Endothelial cell of umbilical vein (primary cell): ENCODE data around the gene YTHDC1. TPM values are rescaled to one million over a fixed set of nuclear protein-coding genes. Genes with fewer than 3 reads are reported as not detected.
A peak's percentile ranks its signal among the peaks of the same experiment; 100 is the strongest.

ENCODE experiments used
- BruUV-seq: library from RNA; stranded (reverse); fragments of 400-500 nt; replicated peaks from 2 replicates; lab custom pipeline; 2021; lab: Mats Ljungman, UMichigan
- CTCF ChIA-PET: fragments of 300-600, 350-600 bp; sonication (Branson Sonifier 250); formaldehyde crosslinking; loops from one replicate; lab custom pipeline; 2021; ENCODE audit warnings: antibody characterized with exemption, inconsistent platforms; lab: Charles Lee
- POLR2A ChIA-PET: fragments of 300-600, 350-600 bp; sonication (Branson Sonifier 250); formaldehyde crosslinking; loops from one replicate; lab custom pipeline; 2021; ENCODE audit warnings: antibody characterized with exemption, inconsistent platforms; lab: Charles Lee
- DNase-seq: peaks from one replicate; pipeline ENCODE4 v3.0.0-alpha.2; 2011; ENCODE audit warnings: low read depth, low spot score
- FAIRE-seq: peaks from 2 replicates; lab custom pipeline; 2011; peaks lifted over from hg19 to GRCh38; lab: Jason Lieb, UNC
- H2AFZ ChIP-seq: 2 replicates; pipeline ENCODE4 v1.6.0; 2012; ENCODE audit warnings: low read depth, low read length, control low read depth, inconsistent platforms
- H3K27ac ChIP-seq: 2 replicates; pipeline ENCODE4 v1.5.1; 2011; ENCODE audit warnings: low read depth, mild to moderate bottlenecking, control low read depth, low read length, moderate library complexity; ENCODE audit not compliant: insufficient read depth
- H3K27me3 ChIP-seq, 2 experiments: 2 replicates each; pipeline versions ENCODE4 v1.6.0 to v1.6.1; 2011; ENCODE audit warnings: low read length in 2 of 2, mixed read lengths in 1 of 2; ENCODE audit not compliant: control insufficient read depth in 2 of 2, insufficient read depth in 2 of 2
- H3K36me3 ChIP-seq, 2 experiments: 2 replicates in 1 of 2; 3 replicates in 1 of 2; pipeline ENCODE4 v1.5.1; 2011; ENCODE audit warnings: low read length in 2 of 2, mild to moderate bottlenecking in 1 of 2, moderate library complexity in 1 of 2; ENCODE audit not compliant: control insufficient read depth in 2 of 2, insufficient read depth in 2 of 2; ENCODE audit errors: extremely low read depth in 1 of 2
- H3K4me1 ChIP-seq: 3 replicates; pipeline ENCODE4 v1.5.1; 2011; ENCODE audit warnings: mild to moderate bottlenecking, low read length; ENCODE audit not compliant: control insufficient read depth, insufficient read depth; ENCODE audit errors: extremely low read depth
- H3K4me2 ChIP-seq: 2 replicates; pipeline ENCODE4 v1.6.1; 2011; ENCODE audit warnings: low read length, control low read depth, mixed read lengths; ENCODE audit not compliant: insufficient read depth
- H3K4me3 ChIP-seq, 3 experiments: fragments of 200-600 bp in 1 of 3; sonication (generic), shearing (Covaris generic) in 1 of 3; replicated peaks in 1 of 3; 2 replicates each; pipeline ENCODE4 v1.5.1; 2011 to 2016; ENCODE audit warnings: control low read depth in 3 of 3, low read length in 3 of 3, mild to moderate bottlenecking in 2 of 3, inconsistent platforms in 1 of 3, low read depth in 1 of 3, moderate library complexity in 1 of 3; ENCODE audit not compliant: insufficient read depth in 1 of 3
- H3K79me2 ChIP-seq: 2 replicates; pipeline ENCODE4 v1.6.0; 2012; ENCODE audit warnings: low read length, inconsistent platforms; ENCODE audit not compliant: control insufficient read depth, insufficient read depth
- H3K9ac ChIP-seq: replicated peaks from 2 replicates; pipeline ENCODE3; 2011; ENCODE audit warnings: low read length, control low read depth; ENCODE audit not compliant: insufficient read depth; ENCODE audit errors: extremely low read depth
- H3K9me1 ChIP-seq: replicated peaks from 3 replicates; pipeline ENCODE4 v1.6.0; 2011; ENCODE audit warnings: mild to moderate bottlenecking, low read length; ENCODE audit not compliant: control insufficient read depth, insufficient read depth; ENCODE audit errors: extremely low read depth
- H3K9me3 ChIP-seq: replicated peaks from 2 replicates; pipeline ENCODE4 v1.5.1; 2012; ENCODE audit warnings: low read length, inconsistent platforms; ENCODE audit not compliant: control insufficient read depth, insufficient read depth
- H4K20me1 ChIP-seq: replicated peaks from 2 replicates; pipeline ENCODE3; 2011; ENCODE audit warnings: mild to moderate bottlenecking, low read length; ENCODE audit not compliant: control insufficient read depth, insufficient read depth; ENCODE audit errors: extremely low read depth
- EZH2 ChIP-seq: IDR thresholded peaks from 2 replicates; pipeline ENCODE4 v1.6.1; 2012; ENCODE audit warnings: borderline replicate concordance, low read depth, mild to moderate bottlenecking, moderate library complexity, low read length, inconsistent platforms; ENCODE audit not compliant: severe bottlenecking
- FOS ChIP-seq: IDR thresholded peaks from 2 replicates; pipeline ENCODE4 v1.6.1; 2011; ENCODE audit warnings: mild to moderate bottlenecking, low read length, moderate library complexity, borderline replicate concordance; ENCODE audit not compliant: insufficient read depth
- GATA2 ChIP-seq: IDR thresholded peaks from 2 replicates; pipeline ENCODE4 v1.7.0; 2011; ENCODE audit warnings: low read depth, mild to moderate bottlenecking, moderate library complexity, mixed read lengths, low read length; ENCODE audit not compliant: insufficient read length, insufficient read depth
- JUN ChIP-seq: IDR thresholded peaks from 2 replicates; pipeline ENCODE4 v1.6.1; 2011; ENCODE audit warnings: borderline replicate concordance, low read depth; ENCODE audit not compliant: insufficient read length, insufficient read depth
- MYC ChIP-seq: IDR thresholded peaks from one replicate; pipeline ENCODE4 v1.6.1; 2011; ENCODE audit warnings: mild to moderate bottlenecking, low read depth, low read length
- POLR2A ChIP-seq: IDR thresholded peaks from 2 replicates; pipeline ENCODE4 v1.6.1; 2012; ENCODE audit warnings: low read depth, mild to moderate bottlenecking, control low read depth, low read length
- POLR2AphosphoS5 ChIP-seq: IDR thresholded peaks from 2 replicates; pipeline ENCODE4 v1.6.1; 2012; ENCODE audit warnings: low read depth, mild to moderate bottlenecking, control low read depth, low read length, moderate library complexity; ENCODE audit not compliant: insufficient read depth
- dilution Hi-C: fragments of 300-500 bp; cut with MboI; formaldehyde crosslinking; loops from one replicate; pipeline ENCODE4 v1.15.0; 2019; ENCODE audit warnings: low sequenced_read_pairs; ENCODE audit not compliant: extremely low pct_ligation_motif_present
- intact Hi-C: fragments of 100-400 bp; cut with micrococcal nuclease; formaldehyde crosslinking; loops from one replicate; pipeline ENCODE4 v1.10.0; 2022
- polyA plus RNA-seq, 4 experiments: library from polyadenylated mRNA; depleted of rRNA in 3 of 4; stranded (reverse) in 3 of 4; unstranded in 1 of 4; fragments of >200 nt; gene quantifications; 2 replicates each; pipeline versions ENCODE4 v1.2.1 to v1.2.3, GENCODE V29; 2011 to 2012; ENCODE audit warnings: missing spikeins in 1 of 4
- total RNA-seq: library from RNA; stranded (reverse); gene quantifications from 2 replicates; pipeline ENCODE4 v1.2.3, GENCODE V29; 2021
- TF ChIP-seq, protein P1 (sequence below), 2 donors: IDR thresholded peaks; 1 replicate in 1 of 2; 2 replicates in 1 of 2; pipeline ENCODE4 v1.5.1; 2011; ENCODE audit warnings: low read length in 2 of 2, mild to moderate bottlenecking in 2 of 2, moderate library complexity in 2 of 2, control low read depth in 1 of 2, inconsistent platforms in 1 of 2, low read depth in 1 of 2; ENCODE audit not compliant: insufficient read depth in 1 of 2; ENCODE audit errors: extremely low read depth in 1 of 2
- TF ChIP-seq, protein P2 (sequence below): IDR thresholded peaks from 2 replicates; pipeline ENCODE4 v1.6.1; 2011; ENCODE audit not compliant: insufficient read depth, insufficient read length

Gene YTHDC1
- total and polyA plus RNA-seq, 2 donors (not counting 3 experiments of a cell fraction or from before 2014, with no cell fraction given) = 17.8 to 60.4 TPM

DNA sequence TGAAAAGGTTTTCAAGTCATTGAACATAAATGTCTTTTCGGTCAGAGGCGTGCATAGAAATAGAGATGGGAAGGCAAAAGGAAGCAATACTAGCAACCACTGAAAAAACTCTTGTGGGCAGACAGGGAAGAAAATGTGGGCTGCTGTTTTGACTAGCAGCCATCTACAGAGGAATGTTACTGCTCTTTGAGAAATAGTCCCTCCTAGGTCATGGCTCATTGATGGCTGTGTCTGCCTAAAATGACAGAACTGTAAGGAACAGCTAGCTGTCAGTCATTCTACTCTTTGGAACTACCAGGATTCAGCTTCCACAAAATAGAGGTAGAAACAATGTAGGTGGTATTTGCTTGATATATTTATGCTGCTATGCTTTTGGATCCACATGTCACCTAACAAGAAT lies 77.5 kb downstream of the YTHDC1 start:
- CTCF ChIA-PET = interaction anchor here (0.5 to 3.4 kb wide), 32 partner anchors 8 to 1344 kb away, joined by 3 to 168 read pairs (median 3); partner anchors contain the start of gene TMPRSS11B
- H3K9ac ChIP-seq = no peak overlapping the region
- H2AFZ ChIP-seq = no peak overlapping the region
- H3K9me3 ChIP-seq = no peaks in the 10 kb centered on the region
- intact Hi-C loops (loop anchor here (1.0 to 5.0 kb wide), 2 partner anchors 104 to 900 kb away; no protein-coding TSS in a partner anchor), dilution Hi-C loops (no loop called here)
- no peaks in the 10 kb centered on the region for H4K20me1 ChIP-seq
- BruUV-seq = no TSS peak
- H3K79me2 ChIP-seq = no peaks in the 10 kb centered on the region
- no peaks in the 10 kb centered on the region for H3K4me1 ChIP-seq
- TF ChIP-seq FOS (no peak), GATA2 (no peak), POLR2AphosphoS5 (no peak), POLR2A (no peak), JUN (no peak), MYC (no peak), EZH2 (no peak)
- TF ChIP-seq, protein P1, sequence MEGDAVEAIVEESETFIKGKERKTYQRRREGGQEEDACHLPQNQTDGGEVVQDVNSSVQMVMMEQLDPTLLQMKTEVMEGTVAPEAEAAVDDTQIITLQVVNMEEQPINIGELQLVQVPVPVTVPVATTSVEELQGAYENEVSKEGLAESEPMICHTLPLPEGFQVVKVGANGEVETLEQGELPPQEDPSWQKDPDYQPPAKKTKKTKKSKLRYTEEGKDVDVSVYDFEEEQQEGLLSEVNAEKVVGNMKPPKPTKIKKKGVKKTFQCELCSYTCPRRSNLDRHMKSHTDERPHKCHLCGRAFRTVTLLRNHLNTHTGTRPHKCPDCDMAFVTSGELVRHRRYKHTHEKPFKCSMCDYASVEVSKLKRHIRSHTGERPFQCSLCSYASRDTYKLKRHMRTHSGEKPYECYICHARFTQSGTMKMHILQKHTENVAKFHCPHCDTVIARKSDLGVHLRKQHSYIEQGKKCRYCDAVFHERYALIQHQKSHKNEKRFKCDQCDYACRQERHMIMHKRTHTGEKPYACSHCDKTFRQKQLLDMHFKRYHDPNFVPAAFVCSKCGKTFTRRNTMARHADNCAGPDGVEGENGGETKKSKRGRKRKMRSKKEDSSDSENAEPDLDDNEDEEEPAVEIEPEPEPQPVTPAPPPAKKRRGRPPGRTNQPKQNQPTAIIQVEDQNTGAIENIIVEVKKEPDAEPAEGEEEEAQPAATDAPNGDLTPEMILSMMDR (IDR thresholded peaks at IDR 0.05; ENCODE audit: extremely low read depth in 1 of 2, insufficient read depth in 1 of 2, low read depth in 1 of 2, low read length in 2 of 2) = no peak
- TF ChIP-seq, protein P2, sequence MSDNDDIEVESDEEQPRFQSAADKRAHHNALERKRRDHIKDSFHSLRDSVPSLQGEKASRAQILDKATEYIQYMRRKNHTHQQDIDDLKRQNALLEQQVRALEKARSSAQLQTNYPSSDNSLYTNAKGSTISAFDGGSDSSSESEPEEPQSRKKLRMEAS = no peak
- no peaks in the 10 kb centered on the region for H3K9me1 ChIP-seq
- peaks cover 10 to 15% of the 10 kb centered on the region in 2 experiments for H3K27me3 ChIP-seq
- H3K27ac ChIP-seq = no peak overlapping the region
- POLR2A ChIA-PET = no interaction called here
- DNase-seq = peak; percentile 2
- H3K36me3 ChIP-seq = no peaks in the 10 kb centered on the region
- no peak for FAIRE-seq
- H3K4me2 ChIP-seq = no peak overlapping the region
- no peak overlapping the region for H3K4me3 ChIP-seq
